ENCODE data around the gene B3GLCT.

Gene B3GLCT

GRCh38 chr13:31356991-31357390 is 157.2 kb downstream of the B3GLCT start:
- DNase-seq = no peak

- no peak for DNase-seq
These were observed 157.8 kb downstream of the B3GLCT start for GRCh38 chr13:31357581-31357980.

DNA sequence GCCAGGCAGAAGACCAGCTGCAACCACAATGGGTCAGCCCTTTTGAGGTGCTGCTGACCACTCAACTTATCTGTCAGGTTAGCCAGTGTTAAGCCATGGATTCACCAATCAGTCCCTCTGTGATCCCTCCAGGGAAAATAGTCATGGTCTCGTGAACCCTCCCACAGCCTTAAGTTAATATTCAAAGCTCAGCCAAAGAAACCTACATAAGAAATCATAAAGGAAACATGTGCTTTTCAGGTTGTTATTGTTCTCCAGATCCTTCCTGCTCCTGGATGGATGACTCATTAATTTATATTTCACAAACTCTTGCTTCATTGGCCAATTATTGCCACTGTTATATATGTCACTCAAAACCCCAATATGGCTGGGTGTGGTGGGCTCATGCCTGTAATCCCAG is 161.9 kb downstream of the B3GLCT start:
- DNase-seq = no peak

- no peak for DNase-seq
These were observed 165.9 kb downstream of the B3GLCT start for GRCh38 chr13:31365630-31366029.

GRCh38 chr13:31367410-31367809 is 167.6 kb downstream of the B3GLCT start:
- no peak for DNase-seq

DNA sequence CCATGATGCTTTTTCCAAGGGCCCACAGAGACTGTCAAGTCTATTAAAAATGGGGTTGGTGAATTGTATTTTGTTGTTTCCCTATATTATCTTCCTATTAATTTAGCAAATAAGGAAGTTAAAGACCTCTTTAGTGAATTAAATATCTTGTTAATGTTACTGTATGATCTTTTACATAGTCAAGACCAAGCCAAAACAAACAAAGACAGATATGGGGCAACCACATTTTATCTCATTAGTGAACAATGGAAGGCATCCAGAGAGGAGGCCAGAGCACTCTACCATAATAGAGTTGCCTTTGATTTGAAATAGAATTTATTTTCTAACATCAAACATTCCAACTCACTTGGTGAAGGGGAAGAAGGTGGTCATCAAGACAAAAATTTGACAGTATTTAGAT is 169.4 kb downstream of the B3GLCT start:
- DNase-seq = no peak

DNA sequence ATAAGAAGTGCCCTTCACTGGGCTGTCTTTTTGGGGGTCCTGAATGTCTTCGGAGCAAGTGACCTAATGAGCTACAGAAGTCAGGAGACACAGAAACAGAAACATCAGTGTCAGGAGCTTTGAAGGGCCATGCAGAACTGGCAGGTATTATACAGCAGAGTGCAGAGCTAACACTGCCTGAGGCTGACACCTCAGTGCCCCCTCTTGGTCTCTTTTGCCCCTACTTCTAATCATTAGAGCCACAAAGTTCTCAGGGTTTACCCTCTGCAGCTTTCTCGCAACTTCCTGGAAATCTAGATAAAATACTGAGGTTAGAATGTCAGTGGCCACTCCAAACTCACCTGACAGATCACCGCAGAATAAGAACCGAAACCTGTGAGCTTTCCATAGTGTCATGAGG is 172.7 kb downstream of the B3GLCT start:
- DNase-seq = no peak

GRCh38 chr13:31374682-31375081 is 174.9 kb downstream of the B3GLCT start:
- DNase-seq = no peak

- DNase-seq = no peak
These were observed 178.2 kb downstream of the B3GLCT start for GRCh38 chr13:31377946-31378345.

GRCh38 chr13:31380715-31381114 is 180.9 kb downstream of the B3GLCT start:
- DNase-seq = no peak

Measured in NCI-H526 treated with DMSO at 0.1 percent for 48 hours (cell line).